ENCODE data around the gene TRIM59.

DNA sequence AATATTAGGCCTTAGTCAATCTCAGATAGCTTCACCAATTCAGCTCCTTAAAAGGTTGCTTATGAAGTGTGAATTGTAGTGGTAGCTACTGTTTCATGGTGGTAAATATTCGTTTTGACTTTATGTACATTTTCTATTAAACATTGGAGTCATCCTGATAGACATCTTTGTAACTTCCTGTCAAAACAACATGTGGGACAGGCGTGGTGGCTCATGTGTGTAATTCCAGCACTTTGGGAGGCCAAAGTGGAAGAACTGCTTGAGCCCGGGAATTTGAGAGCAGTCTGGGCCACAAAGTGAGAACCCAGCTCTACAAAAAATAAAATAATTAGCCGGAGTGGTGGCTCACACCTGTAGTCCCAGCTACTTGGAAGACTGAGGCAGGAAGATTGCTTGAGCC, 2.0 kb upstream of the TRIM59 start:
- TF ChIP-seq, protein P1, sequence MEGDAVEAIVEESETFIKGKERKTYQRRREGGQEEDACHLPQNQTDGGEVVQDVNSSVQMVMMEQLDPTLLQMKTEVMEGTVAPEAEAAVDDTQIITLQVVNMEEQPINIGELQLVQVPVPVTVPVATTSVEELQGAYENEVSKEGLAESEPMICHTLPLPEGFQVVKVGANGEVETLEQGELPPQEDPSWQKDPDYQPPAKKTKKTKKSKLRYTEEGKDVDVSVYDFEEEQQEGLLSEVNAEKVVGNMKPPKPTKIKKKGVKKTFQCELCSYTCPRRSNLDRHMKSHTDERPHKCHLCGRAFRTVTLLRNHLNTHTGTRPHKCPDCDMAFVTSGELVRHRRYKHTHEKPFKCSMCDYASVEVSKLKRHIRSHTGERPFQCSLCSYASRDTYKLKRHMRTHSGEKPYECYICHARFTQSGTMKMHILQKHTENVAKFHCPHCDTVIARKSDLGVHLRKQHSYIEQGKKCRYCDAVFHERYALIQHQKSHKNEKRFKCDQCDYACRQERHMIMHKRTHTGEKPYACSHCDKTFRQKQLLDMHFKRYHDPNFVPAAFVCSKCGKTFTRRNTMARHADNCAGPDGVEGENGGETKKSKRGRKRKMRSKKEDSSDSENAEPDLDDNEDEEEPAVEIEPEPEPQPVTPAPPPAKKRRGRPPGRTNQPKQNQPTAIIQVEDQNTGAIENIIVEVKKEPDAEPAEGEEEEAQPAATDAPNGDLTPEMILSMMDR (IDR thresholded peaks at IDR 0.05) = no peak
- TF ChIP-seq EZH2 (IDR thresholded peaks at IDR 0.05; ENCODE audit: borderline replicate concordance, insufficient read depth, low read depth, low read length, poor library complexity, severe bottlenecking) = no peak

Data from B cell (primary cell).